ENCODE results near the gene CDNF. TPM values are rescaled to one million over a fixed set of nuclear protein-coding genes. Genes with fewer than 3 reads are reported as not detected.
A peak's percentile ranks its signal among the peaks of the same experiment; 100 is the strongest.
"Not testable (repeated sequence)": the region's sequence is repeated elsewhere in the genome, so short reads cannot be mapped to it uniquely, and the experiment has no call there.

CDNF gene
- 0.28 and 2.8 TPM in 2 replicates for total RNA-seq (2014; rRNA removed; shearing (Covaris generic))

GRCh38 chr10:14837757-14838581, at the start of gene CDNF, which contains the start of the genes HSPA14 and MSANTD7:
Gene CDNF (minus strand): TSS chr10:14838037. CDS start chr10:14837946, 91 bp downstream.
Gene HSPA14 (plus strand): TSS chr10:14838306. CDS start chr10:14838403, 97 bp downstream.
Gene MSANTD7 (plus strand): TSS chr10:14838306. CDS start chr10:14842285, 3,979 bp downstream.
- H3K36me3 ChIP-seq (replicated peaks; ENCODE audit: control insufficient read depth, insufficient read depth, low read length): peaks cover 16% of the 10 kb centered on the region
- DNase-seq: peak; percentile 97
- no peaks in the 10 kb centered on the region for H3K27me3 ChIP-seq (ENCODE audit: control insufficient read depth, insufficient read depth, low read length)
- H3K4me3 ChIP-seq (ENCODE audit: insufficient read depth, low read depth, low read length): peak within 1 kb of the TSS; percentile 98

DNA sequence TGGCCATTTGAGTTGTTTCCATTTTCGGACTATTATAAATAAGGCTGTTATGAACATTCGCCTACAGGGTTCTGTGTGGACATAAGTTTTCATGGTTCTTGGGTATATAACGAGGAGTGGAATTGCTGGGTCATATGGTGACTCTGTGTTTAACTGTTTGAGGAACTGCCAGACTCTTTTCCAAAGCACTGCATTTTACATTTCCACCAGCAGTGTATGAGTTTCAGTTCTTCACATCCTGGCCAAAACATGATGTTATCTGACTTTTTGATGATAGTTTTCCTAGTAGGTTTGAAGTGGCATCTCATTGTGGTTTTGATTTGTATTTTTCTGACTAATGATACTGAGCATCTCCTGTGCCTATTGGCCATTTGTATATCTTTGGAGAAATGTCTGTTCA, 46.2 kb upstream of the CDNF start:
- no peaks in the 10 kb centered on the region for H3K27me3 ChIP-seq (ENCODE audit: control insufficient read depth, insufficient read depth, low read length)
- peaks cover 2% of the 10 kb centered on the region for H3K36me3 ChIP-seq (replicated peaks; ENCODE audit: control insufficient read depth, insufficient read depth, low read length)
- no peak for DNase-seq
- no peak overlapping the region for H3K4me3 ChIP-seq (ENCODE audit: insufficient read depth, low read depth, low read length)

DNA sequence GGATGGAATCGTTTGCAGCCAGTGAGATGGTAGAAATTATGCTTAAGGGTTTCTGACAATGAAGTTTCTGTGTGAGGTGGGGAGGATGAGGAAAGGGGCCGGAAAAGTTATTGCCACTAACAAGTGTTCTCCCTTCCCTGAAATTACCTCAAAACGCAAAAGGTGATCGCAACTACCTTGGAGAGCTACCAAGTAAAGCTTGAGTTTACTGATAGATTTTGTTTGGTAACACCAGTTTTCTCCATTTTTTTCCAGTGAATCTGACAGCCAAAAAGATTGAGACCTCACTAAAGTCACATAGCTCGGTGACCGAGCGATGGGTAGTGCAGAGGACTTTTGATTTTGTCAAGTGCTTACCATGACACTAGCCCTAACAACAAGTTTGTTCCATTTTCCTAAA, 42.4 kb upstream of the CDNF start:
- Histone ChIP-seq H3K4me3 (ENCODE audit: insufficient read depth, low read depth, low read length) (peak overlapping the region; percentile 83), H3K36me3 (replicated peaks; ENCODE audit: control insufficient read depth, insufficient read depth, low read length) (no peaks in the 10 kb centered on the region; the same call in 1 of the 2 replicates), H3K27me3 (ENCODE audit: control insufficient read depth, insufficient read depth, low read length) (no peaks in the 10 kb centered on the region)
- DNase-seq: peak; percentile 42

- H3K36me3 ChIP-seq (replicated peaks; ENCODE audit: control insufficient read depth, insufficient read depth, low read length): no peaks in the 10 kb centered on the region; the same call in 1 of the 2 replicates
- H3K4me3 ChIP-seq (ENCODE audit: insufficient read depth, low read depth, low read length): peak overlapping the region; percentile 83
- no peaks in the 10 kb centered on the region for H3K27me3 ChIP-seq (ENCODE audit: control insufficient read depth, insufficient read depth, low read length)
- no peak for DNase-seq
These were observed 42.0 kb upstream of the CDNF start for GRCh38 chr10:14879928-14880193.

DNA sequence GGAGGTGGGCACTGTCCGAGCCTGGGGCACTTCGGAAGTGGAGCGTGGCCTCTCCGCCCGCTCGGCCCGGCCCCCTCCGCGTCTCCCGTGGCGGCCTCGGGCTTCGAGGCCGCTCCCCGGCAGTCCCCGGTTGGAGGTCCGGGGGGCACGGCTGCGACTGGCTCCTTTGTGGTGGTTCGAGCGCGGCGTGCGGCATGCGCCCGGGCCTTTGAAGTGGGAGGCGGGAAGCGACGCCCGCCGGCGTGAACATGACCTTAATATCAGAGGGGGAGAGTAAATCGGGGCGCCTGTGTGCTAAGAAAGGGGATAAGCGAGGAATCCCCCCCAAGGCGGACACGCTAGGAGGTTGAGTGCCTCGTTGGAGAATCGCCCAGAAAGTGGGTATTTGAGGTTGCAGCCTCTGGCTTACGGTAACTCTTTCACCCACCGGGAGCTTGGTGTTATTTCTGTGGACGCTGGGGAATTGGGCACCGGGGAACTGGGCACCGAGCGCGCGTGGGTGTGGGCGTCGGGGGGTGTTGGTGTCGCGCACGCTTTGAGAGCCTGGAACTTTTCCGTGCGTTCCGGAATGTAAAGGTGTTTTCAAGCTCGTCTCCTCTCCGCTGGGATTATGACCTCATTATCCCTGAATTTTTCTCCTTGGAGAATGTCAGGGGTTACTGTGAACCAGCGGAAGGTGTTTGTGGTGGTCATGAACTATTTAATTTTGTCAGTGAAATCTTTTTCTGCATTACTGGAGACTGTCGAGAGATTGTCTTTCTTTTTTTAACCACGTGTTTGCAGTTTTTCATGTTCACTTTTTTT, 41.5 kb upstream of the CDNF start:
- no peaks in the 10 kb centered on the region; the same call in 1 of the 2 replicates for H3K36me3 ChIP-seq (replicated peaks; ENCODE audit: control insufficient read depth, insufficient read depth, low read length)
- peak; percentile 52 for DNase-seq
- peak overlapping the region; percentile 83 for H3K4me3 ChIP-seq (ENCODE audit: insufficient read depth, low read depth, low read length)
- H3K27me3 ChIP-seq (ENCODE audit: control insufficient read depth, insufficient read depth, low read length): no peaks in the 10 kb centered on the region

- H3K4me3 ChIP-seq (ENCODE audit: insufficient read depth, low read depth, low read length): peak within 1 kb of the TSS; percentile 98
- H3K36me3 ChIP-seq (replicated peaks; ENCODE audit: control insufficient read depth, insufficient read depth, low read length): no peaks in the 10 kb centered on the region; the same call in 1 of the 2 replicates
- H3K27me3 ChIP-seq (ENCODE audit: control insufficient read depth, insufficient read depth, low read length): no peaks in the 10 kb centered on the region
- DNase-seq: peak; percentile 99
These were observed 40.7 kb upstream of the CDNF start, which contains the start of gene SUV39H2 for GRCh38 chr10:14878266-14879123. Gene SUV39H2 (plus strand): TSS chr10:14878866. CDS start chr10:14878889, 23 bp downstream.

- no peak overlapping the region for H3K4me3 ChIP-seq (ENCODE audit: insufficient read depth, low read depth, low read length)
- H3K27me3 ChIP-seq (ENCODE audit: control insufficient read depth, insufficient read depth, low read length): no peaks in the 10 kb centered on the region
- H3K36me3 ChIP-seq (replicated peaks; ENCODE audit: control insufficient read depth, insufficient read depth, low read length): no peaks in the 10 kb centered on the region; the same call in 1 of the 2 replicates
- DNase-seq: no peak
These were observed 38.9 kb upstream of the CDNF start for GRCh38 chr10:14876764-14877163.

- Histone ChIP-seq H3K36me3 (replicated peaks; ENCODE audit: control insufficient read depth, insufficient read depth, low read length) (no peaks in the 10 kb centered on the region), H3K27me3 (ENCODE audit: control insufficient read depth, insufficient read depth, low read length) (no peaks in the 10 kb centered on the region), H3K4me3 (ENCODE audit: insufficient read depth, low read depth, low read length) (no peak overlapping the region)
- DNase-seq: no peak
These were observed 38.1 kb upstream of the CDNF start for GRCh38 chr10:14875941-14876340.

GRCh38 chr10:14873090-14873760, 35.4 kb upstream of the CDNF start:
- DNase-seq: no peak
- Histone ChIP-seq H3K27me3 (ENCODE audit: control insufficient read depth, insufficient read depth, low read length) (no peaks in the 10 kb centered on the region), H3K36me3 (replicated peaks; ENCODE audit: control insufficient read depth, insufficient read depth, low read length) (0 out of 2 replicates have a peak, but pooled peaks cover 1% of the 10 kb centered on the region), H3K4me3 (ENCODE audit: insufficient read depth, low read depth, low read length) (no peak overlapping the region)

GRCh38 chr10:14864871-14865270, 27.0 kb upstream of the CDNF start:
- H3K27me3 ChIP-seq (ENCODE audit: control insufficient read depth, insufficient read depth, low read length); H3K36me3 ChIP-seq (replicated peaks; ENCODE audit: control insufficient read depth, insufficient read depth, low read length); H3K4me3 ChIP-seq (ENCODE audit: insufficient read depth, low read depth, low read length); DNase-seq: not testable (repeated sequence)

GRCh38 chr10:14864466-14864865, 26.6 kb upstream of the CDNF start:
- H3K27me3 ChIP-seq (ENCODE audit: control insufficient read depth, insufficient read depth, low read length); DNase-seq; H3K4me3 ChIP-seq (ENCODE audit: insufficient read depth, low read depth, low read length); H3K36me3 ChIP-seq (replicated peaks; ENCODE audit: control insufficient read depth, insufficient read depth, low read length): not testable (repeated sequence)

- no peaks in the 10 kb centered on the region for H3K27me3 ChIP-seq (ENCODE audit: control insufficient read depth, insufficient read depth, low read length)
- H3K36me3 ChIP-seq (replicated peaks; ENCODE audit: control insufficient read depth, insufficient read depth, low read length): no peaks in the 10 kb centered on the region; the same call in 1 of the 2 replicates
- no peak overlapping the region for H3K4me3 ChIP-seq (ENCODE audit: insufficient read depth, low read depth, low read length)
- no peak for DNase-seq
These were observed 23.0 kb upstream of the CDNF start for GRCh38 chr10:14860791-14861190.

GRCh38 chr10:14859775-14860174, 21.9 kb upstream of the CDNF start:
- Histone ChIP-seq H3K36me3 (replicated peaks; ENCODE audit: control insufficient read depth, insufficient read depth, low read length) (no peaks in the 10 kb centered on the region; the same call in 1 of the 2 replicates), H3K27me3 (ENCODE audit: control insufficient read depth, insufficient read depth, low read length) (no peaks in the 10 kb centered on the region), H3K4me3 (ENCODE audit: insufficient read depth, low read depth, low read length) (no peak overlapping the region)
- no peak for DNase-seq
